GM21526 (cell line): ENCODE data around the gene TIMM8A.

Experiments used
- ATAC-seq: cut with Tn5 transposase; IDR thresholded peaks from one replicate; pipeline ENCODE4 v1.9.1; 2021; ENCODE audit warnings: moderate library complexity; ENCODE audit not compliant: unreplicated experiment, low FRiP score

TIMM8A gene, protein sequence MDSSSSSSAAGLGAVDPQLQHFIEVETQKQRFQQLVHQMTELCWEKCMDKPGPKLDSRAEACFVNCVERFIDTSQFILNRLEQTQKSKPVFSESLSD

DNA sequence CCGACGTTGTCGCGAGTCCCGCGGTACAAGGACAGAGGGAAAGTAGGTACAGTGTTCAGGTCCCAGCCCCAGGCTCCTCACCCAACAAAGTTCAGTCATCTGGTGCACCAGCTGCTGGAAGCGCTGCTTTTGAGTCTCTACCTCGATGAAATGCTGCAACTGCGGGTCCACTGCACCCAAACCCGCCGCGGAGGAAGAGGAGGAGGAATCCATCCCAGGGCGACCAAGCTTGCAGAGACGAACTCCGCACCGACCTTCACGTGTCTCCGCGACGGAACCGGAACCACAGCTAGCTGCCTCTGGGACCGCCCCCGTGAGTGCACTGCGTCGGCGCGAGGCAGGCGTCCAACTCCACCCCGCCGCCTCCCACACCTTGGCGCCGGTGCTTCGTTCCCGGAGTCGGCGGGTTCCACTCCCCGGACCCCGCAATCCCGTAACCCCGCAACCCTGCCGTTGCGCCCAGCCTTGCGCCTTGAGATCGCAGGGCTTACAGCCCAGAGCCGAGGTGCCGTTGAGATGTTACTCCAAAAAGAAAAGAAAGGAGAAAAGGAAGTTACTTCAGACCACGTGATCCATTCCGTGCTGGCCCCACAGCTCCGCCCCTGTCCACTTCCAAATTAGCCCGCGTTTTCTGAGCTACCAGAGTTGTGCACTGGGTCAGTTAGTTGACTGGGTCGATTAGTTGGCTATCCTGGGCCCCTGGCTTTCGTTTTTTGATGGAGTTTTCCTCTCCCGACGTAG lies at the start of gene TIMM8A:
Gene TIMM8A (minus strand): TSS at position 291 of the 741 bp plus-strand sequence. CDS start 78 bp downstream, at position 213.
- peak; percentile 96 for ATAC-seq

DNA sequence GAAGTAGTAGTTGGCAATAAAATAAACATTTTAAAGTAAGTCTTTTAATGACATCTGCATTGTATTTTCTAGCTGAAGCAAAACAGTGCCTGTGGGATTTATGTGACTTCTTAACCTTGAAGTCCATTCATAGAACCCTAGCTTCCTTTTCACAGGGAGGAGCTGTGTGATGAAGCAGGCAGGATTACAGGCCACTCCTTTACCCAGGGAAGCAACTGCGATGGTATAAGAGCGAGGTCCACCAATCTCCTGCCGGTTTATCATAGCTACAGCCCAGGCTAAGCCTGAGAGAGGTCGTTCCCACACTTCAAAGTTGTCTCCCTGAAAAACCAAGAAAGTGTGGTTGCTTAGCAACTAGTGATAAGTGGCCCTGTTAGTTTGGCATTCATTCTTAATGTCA lies 49.2 kb upstream of the TIMM8A start:
- no peak for ATAC-seq

DNA sequence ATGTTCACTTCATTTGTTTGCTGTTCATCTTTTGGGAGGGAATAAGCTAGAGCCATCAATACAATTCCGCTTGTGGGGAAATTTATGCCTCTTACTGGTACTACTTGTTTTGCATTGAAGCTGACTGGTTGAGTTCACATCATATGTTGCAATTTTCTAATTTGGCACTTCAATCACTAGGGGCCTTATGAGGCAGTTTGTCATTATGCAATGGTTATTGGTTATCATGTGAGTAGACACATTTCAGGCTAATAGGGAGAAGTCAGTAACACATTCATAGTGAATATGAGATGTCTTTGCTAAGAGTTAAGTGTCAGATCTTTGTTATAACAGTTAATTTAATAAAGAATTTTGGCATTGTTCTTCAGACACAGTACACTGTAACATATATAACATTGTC lies 47.2 kb upstream of the TIMM8A start:
- no peak for ATAC-seq

DNA sequence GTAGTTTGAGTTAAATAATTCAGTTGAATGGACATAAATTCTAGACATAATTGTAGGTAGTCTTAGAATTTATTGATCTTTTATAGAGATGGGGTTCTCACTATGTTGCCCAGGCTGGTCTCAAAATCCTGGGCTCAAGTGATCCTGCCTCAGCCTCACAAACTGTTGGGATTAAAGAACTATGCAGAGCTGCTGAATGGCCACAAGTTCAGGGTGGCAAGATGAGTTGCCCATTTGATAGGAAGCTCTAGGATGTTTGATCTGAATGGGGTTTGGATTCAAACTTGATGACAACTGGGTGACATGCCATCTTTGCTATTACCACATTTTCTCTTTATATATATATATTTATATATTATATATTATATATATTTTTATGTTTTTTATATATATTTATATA lies 45.8 kb upstream of the TIMM8A start:
- ATAC-seq, result no peak

DNA sequence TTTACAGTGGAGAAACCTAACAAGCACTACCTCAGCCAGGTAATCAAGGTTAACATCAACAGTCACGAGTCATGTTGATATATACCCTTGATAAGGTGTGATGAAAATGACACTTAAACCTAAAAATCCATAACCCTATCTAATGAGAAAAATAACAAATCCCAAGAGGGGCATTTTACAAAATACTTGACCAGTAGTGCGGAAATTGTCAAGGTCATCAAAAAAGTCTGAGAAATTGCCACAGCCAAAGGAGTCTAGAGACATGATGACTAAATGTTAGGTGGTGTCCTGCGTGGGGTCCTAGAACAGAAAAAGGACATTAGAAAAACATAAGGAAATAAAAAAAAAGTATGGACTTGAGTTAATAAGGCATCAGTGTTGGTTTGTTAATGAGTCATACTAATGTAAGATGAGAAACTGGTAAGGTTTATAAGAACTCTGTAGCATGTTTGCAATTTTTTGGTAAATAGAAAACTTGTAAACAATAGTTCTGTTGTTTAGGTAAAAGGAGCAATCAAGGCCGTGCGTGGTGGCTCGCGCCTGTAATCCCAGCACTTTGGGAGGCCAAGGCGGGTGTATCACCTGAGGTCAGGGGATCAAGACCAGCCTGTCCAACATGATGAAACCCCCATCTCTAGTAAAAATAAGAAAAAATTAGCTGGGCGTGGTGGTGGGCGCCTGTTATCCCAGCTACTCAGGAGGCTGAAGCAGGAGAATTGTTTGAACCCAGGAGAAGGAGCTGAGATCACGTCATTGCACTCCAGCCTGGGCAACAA lies 45.2 kb upstream of the TIMM8A start:
- ATAC-seq, result no peak

DNA sequence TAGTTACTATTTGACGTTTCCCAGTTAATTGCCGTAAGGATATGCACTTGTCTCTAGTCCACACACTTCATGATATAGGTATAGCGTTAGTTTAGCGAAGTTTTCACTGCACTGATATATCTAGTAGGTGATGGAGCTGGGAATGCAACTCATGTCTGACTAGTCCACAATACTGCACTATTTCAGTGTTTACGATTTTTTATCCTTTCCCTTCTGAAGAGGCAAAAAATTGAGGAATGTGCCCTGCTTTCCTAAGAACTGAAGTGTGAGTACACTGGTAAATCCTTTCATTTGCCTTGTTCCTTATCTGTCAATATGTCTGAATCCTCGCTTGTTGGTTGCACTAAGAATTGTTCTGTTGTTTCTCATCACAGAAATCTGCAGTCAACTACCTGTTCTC lies 43.3 kb upstream of the TIMM8A start:
- ATAC-seq, result no peak

DNA sequence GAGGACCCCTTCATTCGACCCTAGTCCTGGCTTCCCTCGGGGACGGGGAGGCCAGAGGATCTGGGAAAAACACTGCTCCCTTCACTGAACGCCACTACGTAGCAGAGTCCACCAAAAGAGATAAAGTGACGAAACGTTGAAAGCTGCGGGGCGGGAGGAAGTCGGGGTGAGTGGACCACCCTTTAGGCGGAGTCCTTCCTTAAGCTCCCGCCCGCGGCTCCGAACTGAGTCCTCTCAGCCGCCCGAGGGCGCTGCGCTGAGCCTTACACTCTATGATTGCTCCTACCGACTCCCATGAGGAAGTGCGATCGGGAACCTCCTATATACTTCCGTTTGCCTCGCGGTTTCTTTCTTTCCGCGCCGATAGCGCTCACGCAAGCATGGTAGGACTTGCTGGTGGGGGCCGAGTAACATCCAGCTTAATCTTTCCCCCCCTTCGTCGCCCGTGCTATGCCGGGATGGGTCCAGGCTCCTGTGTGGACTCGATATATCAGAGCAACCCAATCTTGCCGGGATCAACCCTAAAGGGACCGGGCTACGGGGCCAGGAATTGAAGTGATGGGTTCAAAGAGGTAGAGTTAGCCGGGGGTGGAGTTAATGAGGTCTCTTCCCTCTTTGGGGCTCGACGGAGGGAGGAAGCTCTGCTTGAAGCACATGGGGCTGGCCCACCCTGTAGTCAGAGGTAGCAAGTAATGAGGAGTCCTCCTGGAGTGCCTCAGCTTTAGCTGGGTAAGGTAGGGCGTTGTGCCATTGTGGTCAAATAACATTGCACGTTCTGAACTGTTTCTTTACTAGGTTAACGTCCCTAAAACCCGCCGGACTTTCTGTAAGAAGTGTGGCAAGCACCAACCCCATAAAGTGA lies 42.4 kb upstream of the TIMM8A start, which contains the start of gene RPL36A:
Gene RPL36A (plus strand): TSS at position 348 of the 862 bp plus-strand sequence. CDS start 33 bp downstream, at position 381.
- ATAC-seq, result peak; percentile 80

DNA sequence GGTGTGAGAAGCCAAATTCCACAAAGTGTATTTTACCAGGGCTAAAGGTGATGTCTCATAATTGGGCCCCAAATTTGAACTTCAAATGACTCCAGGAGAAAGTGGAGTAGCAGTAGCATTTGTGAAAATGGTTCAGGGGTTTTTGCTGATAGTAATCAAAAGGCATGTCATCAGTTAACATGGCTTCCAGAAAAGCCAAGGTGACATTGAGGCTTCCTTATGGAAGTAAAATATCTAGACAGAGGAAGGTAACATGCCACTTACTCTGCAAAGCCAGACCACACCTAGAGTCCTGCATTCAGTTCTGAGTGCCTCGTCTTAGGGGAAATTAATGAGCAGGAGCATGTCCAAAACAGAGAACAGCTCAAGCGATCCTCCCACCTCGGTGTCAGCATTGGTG lies 40.1 kb upstream of the TIMM8A start:
- ATAC-seq, result no peak

DNA sequence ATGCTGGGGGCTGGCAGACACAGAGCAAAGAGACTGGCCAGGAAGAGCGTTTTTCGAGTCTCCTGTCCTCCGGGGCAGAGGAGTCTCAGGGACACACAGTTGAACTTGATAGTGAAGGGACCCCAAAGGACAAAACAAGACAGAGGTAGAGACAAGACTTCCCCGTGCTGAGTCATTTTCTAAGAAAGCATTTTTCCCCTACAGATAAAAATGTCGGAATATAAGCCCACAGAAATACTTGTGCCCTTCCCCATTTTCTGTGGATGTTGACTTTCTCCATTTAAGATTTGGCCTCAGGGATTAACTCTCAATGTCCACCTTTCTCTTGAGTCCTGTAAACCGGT lies 38.0 kb upstream of the TIMM8A start:
- no peak for ATAC-seq

DNA sequence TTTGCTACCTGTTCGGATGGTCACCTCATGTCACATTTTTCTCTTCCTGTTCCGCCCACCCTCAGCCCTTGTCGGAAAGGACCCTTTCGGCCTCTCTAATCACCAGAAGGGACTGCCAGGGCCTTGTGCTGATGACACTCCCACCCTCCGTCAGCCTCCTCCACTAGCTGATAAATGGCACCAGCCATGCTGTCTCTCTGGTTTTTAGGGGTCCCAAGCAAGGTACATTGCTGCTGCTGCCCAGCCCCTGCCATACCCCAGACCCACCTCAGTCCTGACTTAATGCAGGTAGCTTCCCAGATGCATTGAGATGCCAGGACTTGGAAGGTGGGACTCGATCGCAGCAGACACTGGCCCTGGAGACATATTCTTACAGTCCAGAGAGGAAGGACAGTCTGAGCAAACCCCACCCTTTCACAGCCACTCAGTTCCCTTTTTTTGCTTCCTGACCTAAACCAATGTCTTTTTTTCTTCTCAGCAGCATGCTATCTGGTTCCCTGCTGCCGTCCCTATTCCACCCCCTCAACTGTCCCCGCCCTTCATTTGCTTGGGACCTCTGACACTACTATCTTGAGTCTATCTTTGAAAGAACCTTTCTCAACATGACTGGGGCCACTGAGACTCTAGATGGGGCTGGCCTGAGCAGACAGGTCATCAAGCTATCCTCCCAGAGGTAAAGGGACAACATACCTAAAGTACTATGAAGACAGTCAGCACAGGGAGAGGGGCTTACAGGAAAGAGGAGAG lies 37.4 kb upstream of the TIMM8A start, which contains the start of gene BTK:
Gene BTK (minus strand): TSS at position 397 of the 747 bp plus-strand sequence. CDS start 10,907 bp downstream, outside the sequence.
- peak; percentile 62 for ATAC-seq

DNA sequence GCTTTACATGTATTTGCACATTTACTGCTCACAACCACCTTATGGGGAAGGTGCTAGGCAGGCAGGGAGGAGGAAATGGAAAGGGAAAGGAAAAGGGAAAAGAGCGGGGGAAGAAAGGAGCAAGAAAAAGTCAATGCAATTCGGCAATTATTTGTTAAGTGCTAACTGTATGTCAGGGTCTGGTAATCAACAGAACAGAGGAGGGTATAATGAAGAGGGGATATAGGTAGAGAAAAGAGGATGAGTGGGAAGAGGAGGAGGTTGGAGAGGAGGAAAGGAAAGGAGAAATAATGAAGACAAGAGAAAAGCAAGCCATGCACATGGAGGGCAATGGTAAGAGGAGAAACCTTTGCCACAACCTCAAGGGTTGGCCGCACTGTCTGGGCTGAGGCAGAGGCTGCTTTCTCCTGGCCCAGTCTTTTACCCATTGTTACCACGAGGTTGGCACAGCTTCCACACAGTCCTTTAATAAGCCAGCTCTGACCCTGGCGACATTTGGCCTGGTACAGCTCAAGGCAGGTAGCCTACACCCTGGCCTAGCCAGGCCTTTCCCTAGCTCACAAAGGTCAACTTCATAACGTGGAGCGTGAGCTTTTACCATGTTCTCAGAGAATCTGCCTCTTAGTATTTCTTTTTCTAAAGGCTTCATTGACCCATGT lies 36.6 kb upstream of the TIMM8A start:
- ATAC-seq, result no peak

DNA sequence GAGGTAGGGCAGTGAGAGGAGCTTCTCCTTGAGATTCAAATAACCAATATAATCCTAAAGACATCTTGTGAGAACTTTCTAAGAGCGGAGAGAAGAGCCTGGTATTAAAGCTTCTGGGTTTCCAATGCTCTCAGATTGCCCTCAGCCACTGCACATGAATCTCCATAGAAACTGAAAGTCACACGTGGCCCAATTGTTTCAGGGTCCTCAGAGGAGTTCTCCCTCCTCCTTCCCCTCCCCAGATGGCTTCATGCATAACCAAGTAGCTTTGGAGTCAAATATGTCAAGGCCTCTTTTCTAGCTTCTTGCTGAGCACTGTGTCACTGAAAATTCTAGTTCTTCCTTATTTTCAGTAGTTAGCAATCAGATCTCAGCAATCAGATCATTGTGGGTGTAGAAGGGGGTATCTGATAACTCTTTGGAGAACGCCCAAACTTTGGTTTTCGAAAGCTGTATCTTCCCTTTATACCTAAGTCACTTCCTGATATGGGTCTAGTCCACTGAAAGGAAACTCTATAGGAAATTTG lies 35.2 kb upstream of the TIMM8A start:
- ATAC-seq, result peak; percentile 78

DNA sequence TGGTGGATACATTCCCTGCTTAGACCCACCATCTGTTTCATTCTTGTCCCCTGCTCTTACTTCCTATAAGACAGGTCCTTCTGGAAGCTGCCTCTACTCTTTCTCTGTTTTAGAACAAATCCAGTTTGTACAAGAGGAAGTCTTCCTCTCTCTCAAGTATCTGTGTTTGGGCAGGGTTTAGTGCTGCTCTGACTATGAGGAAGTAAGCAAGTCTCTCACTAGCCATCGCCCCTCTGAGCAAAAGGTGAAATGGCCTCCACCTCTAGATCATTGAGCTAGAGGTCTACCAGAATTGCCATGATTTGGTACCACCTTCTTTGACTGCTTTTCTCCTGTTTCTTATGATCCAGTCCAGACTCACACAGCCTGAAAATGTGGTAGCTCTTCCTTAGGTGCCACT lies 29.0 kb upstream of the TIMM8A start:
- no peak for ATAC-seq

DNA sequence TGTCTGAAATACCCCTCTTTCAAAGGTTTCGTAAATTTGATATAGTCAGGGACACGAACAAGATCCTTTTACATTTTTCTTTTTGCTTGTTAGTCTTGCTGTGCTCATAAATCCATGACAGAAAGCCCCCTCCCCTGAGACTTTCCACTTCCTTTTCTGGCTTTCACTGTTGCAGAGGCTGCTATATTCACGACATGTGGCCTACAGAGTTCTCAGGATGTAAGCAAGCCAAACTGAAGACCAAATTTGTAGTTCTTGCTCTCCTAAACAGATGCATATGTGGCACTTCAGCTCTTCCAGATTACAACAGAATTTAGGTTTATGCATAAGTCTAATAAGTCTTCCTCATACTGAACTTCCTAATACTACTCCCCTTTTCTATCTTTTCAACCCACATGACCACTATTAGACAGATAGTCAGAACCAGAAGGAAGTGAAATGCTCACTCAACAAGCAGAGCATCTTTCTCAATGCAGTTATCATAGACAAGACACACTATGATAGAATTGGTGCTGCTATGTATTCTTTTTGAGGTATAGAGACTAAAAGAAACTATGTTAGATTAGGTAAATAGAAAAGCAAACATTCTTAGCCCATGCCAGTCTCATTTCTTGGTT lies 22.5 kb upstream of the TIMM8A start:
- ATAC-seq, result peak; percentile 81

DNA sequence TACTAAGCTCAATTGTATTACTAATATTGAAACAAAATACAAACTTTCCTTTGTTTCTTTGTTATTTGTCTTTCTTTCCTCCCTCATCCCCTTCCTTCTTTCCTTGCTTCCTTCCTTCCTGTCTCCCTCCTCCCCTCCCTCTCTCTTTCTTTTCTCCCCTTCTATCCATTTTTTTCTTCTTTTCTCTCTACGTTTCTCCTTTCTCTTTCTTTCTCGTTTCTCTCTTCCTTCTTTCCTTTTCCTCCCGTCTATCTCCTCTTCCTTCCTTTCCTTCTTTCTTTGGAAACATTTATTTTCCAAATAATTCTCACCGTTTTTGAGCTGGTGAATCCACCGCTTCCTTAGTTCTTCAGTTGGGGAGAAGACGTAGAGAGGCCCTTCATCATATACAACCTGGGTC lies 21.1 kb upstream of the TIMM8A start:
- ATAC-seq, result no peak

DNA sequence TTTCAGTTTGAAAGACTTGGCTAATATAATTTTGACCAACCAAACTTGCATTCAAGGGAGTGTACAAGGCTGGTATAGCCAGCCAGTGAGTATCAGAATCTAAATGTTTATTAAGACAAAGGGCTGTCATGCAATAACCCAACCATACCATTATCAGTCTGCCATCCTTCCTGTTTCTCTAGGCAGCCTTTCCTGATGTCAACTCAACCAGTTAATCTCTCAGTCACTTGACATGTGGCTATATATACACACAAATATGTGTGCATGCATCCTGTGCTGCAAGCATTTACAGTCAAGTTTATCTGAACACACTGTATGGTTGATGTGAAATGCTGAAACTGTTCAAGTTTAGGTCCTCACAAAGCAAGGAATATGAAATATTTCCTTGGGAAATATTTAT lies 20.3 kb upstream of the TIMM8A start:
- ATAC-seq, result no peak

DNA sequence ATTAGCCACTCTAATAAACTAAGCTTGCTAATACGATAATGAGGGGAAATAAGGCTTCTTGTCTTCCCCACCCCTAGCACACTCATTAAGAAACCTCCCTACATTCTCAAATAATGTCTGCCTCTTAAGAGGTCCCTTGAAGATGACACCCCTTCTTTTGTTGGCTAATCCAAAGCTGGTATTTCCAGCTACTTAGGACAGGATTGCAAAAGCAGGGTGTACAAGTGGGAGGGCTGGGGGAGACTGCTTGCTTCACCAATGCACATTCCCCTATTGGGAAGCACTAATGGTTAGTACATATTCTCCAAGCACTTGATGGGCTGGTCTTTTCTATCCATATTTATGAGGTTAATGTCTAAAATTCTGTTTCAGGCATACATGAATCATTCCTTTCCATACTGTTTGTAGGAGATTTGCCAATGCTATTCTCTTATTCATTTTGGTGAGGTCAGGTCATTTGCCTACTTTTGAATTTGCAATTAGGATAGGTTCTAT lies 16.8 kb upstream of the TIMM8A start:
- no peak for ATAC-seq

DNA sequence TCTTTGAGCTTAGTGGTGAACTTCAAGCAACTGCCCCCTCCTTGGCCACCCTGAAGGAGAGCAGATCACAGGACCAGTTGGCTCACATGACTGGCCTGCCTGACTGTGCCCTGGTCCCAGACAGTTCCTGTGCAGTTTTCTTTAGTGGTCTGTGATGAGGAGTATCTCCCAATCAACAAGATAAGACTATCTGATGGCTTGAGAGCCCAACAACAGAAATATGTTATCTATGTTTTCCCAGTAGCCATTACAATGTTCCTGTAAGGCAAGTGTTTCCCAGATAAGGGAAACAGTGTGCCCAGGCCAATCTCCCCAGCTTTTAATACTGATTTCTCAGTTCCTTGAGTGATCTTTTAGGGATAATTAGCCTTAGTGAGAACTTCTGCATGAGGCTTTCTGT lies 14.2 kb upstream of the TIMM8A start:
- ATAC-seq, result no peak

DNA sequence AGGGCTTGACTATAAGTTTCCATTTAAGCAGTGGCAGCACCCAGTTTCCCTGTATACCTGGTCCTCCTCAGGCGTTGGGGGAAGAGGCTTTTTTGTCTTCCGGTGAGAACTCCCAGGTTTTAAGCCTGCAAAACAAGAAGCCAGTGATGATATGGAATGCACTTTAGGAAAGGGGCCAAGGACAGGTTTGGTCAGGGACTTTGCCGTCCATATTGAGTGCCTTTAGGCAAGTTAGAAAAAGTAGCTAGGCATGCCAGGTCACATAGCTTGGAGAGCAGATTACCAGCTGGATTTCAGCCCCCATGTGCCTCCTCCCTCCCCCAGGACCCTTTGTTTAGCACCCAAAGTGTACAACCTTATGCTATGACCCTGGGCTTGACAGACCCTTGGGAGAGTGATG lies 13.6 kb upstream of the TIMM8A start:
- ATAC-seq, result no peak
